Stomach (tissue), 9 donors: ENCODE data around the gene CAMK2A. TPM values are rescaled to one million over a fixed set of nuclear protein-coding genes. Genes with fewer than 3 reads are reported as not detected.

ENCODE experiments used
- DNase-seq, 2 donors: peaks; one replicate each; pipeline versions ENCODE4 v3.0.0 to v3.0.0-alpha.2; 2013 to 2019
- H3K27ac ChIP-seq, 5 donors: fragments of 200-600 bp in 4 of 5; sonication (generic) in 4 of 5; one replicate each; pipeline ENCODE4 v1.5.1; 2013 to 2019; ENCODE audit warnings: mild to moderate bottlenecking in 1 of 5, moderate library complexity in 1 of 5
- H3K27me3 ChIP-seq, 3 donors: fragments of 200-600 bp; sonication (generic); one replicate each; pipeline ENCODE4 v1.5.1; 2017 to 2019; ENCODE audit warnings: mixed run types in 1 of 3
- H3K36me3 ChIP-seq, 4 donors: fragments of 200-600 bp; sonication (generic); 1 replicate in 3 of 4; 2 replicates in 1 of 4; pipeline ENCODE4 v1.5.1; 2016 to 2019
- H3K4me1 ChIP-seq, 4 donors: fragments of 200-600 bp; sonication (generic); one replicate each; pipeline ENCODE4 v1.5.1; 2016 to 2019
- H3K4me3 ChIP-seq, 4 donors: fragments of 200-600 bp; sonication (generic) in 3 of 4; one replicate each; pipeline ENCODE4 v1.5.1; 2016 to 2019; ENCODE audit warnings: mild to moderate bottlenecking in 1 of 4
- H3K9me3 ChIP-seq, 4 donors: fragments of 200-600 bp; sonication (generic); one replicate each; pipeline ENCODE4 v1.5.1; 2016 to 2019
- EP300 ChIP-seq: sonication (generic); formaldehyde crosslinking; IDR thresholded peaks from one replicate; pipeline ENCODE4 v1.6.1; 2017; ENCODE audit warnings: antibody characterized with exemption
- POLR2A ChIP-seq, 4 donors: fragments of 450-650 bp; IDR thresholded peaks; one replicate each; pipeline ENCODE4 v1.6.1; 2016; ENCODE audit warnings: antibody characterized with exemption in 4 of 4, control low read depth in 2 of 4, mild to moderate bottlenecking in 1 of 4, moderate library complexity in 1 of 4
- POLR2AphosphoS5 ChIP-seq, 3 donors: sonication (generic); formaldehyde crosslinking; IDR thresholded peaks; one replicate each; pipeline ENCODE4 v1.6.1; 2016; ENCODE audit warnings: antibody characterized with exemption in 3 of 3
- WGBS, 5 donors: extraction: QIAGEN DNeasy Blood & Tissue Kit in 3 of 5; methylation state at CpG; one replicate each; pipeline versions ENCODE4 v1.1.5 to v1.1.7; 2013 to 2018; 5-methylcytosine and 5-hydroxymethylcytosine counted together
- intact Hi-C: fragments of 100-400 bp; cut with DNase I; formaldehyde crosslinking; loops from one replicate; pipeline ENCODE4 v1.15.1; 2023; ENCODE audit warnings: low total_unique reads
- polyA plus RNA-seq, 3 donors: library from polyadenylated mRNA; stranded (reverse); fragments of 200-250 nt; gene quantifications; one replicate each; pipeline ENCODE4 v1.2.3, GENCODE V29; 2013
- total RNA-seq, 5 donors: library from RNA; depleted of rRNA; stranded (reverse); fragments of >200 nt; gene quantifications; one replicate each; pipeline versions ENCODE4 v1.1.0 to v1.2.3, GENCODE V29; 2014 to 2016
- TF ChIP-seq, protein P1 (sequence below), 7 experiments: fragments of 450-650 bp in 4 of 7; fragments of 200-600 bp in 3 of 7; sonication (generic) in 3 of 7; IDR thresholded peaks; one replicate each; pipeline ENCODE4 v1.5.1; 2016 to 2019; ENCODE audit warnings: antibody characterized with exemption in 7 of 7, control low read depth in 2 of 7, mild to moderate bottlenecking in 1 of 7
- donor health status: healthy with polysubstance abuse.
- donor health status: Bipolar disorder and iron deficiency.
- donor health status: healthy.

Gene CAMK2A
- total and polyA plus RNA-seq, 8 donors: 0.06 to 18.3 (median 0.63) TPM; not detected in 2

GRCh38 chr5:150279330-150280020 lies 10.1 kb downstream of the CAMK2A start:
- H3K9me3 ChIP-seq: no peaks in the 10 kb centered on the region
- peak in 1 of 2 donors; percentile 72 for DNase-seq
- no peak overlapping the region for H3K27ac ChIP-seq
- peaks cover 0 to 11% (median 0%) of the 10 kb centered on the region in 3 donors for H3K27me3 ChIP-seq
- TF ChIP-seq, protein P1, sequence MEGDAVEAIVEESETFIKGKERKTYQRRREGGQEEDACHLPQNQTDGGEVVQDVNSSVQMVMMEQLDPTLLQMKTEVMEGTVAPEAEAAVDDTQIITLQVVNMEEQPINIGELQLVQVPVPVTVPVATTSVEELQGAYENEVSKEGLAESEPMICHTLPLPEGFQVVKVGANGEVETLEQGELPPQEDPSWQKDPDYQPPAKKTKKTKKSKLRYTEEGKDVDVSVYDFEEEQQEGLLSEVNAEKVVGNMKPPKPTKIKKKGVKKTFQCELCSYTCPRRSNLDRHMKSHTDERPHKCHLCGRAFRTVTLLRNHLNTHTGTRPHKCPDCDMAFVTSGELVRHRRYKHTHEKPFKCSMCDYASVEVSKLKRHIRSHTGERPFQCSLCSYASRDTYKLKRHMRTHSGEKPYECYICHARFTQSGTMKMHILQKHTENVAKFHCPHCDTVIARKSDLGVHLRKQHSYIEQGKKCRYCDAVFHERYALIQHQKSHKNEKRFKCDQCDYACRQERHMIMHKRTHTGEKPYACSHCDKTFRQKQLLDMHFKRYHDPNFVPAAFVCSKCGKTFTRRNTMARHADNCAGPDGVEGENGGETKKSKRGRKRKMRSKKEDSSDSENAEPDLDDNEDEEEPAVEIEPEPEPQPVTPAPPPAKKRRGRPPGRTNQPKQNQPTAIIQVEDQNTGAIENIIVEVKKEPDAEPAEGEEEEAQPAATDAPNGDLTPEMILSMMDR (IDR thresholded peaks at IDR 0.05): no peak
- TF ChIP-seq EP300: no peak
- TF ChIP-seq POLR2AphosphoS5 (IDR thresholded peaks at IDR 0.05): no peak
- TF ChIP-seq POLR2A (IDR thresholded peaks at IDR 0.05): no peak
- intact Hi-C loops: no loop called here
- WGBS, 5 donors: 65 to 86% (median 79%) methylated on average over 13 of the region's 13 CpGs
- no peaks in the 10 kb centered on the region for H3K36me3 ChIP-seq
- H3K4me3 ChIP-seq: no peak overlapping the region
- no peaks in the 10 kb centered on the region for H3K4me1 ChIP-seq

DNA sequence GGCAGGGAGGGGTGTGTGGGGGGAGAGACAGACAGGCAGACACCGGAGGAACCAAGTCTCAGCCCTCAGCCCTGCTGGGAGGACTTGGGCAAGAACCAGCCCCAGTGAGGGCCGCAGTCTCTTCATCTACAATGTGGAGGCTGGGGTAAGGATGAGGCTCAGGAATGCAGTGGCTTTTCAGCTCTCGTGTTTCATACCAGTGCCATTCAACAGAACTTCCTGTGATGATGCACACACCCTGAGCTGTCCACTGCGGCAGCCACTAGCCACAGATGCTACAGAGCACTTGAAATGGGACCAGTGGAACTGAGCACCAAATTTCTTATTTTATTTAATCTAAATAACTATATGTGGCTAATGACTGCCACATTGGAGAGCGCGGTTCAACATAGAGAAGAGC lies 10.7 kb downstream of the CAMK2A start:
- Histone ChIP-seq H3K27me3 (peaks cover 0 to 11% (median 0%) of the 10 kb centered on the region in 3 donors), H3K4me3 (no peak overlapping the region), H3K36me3 (no peaks in the 10 kb centered on the region), H3K27ac (no peak overlapping the region), H3K4me1 (no peaks in the 10 kb centered on the region), H3K9me3 (no peaks in the 10 kb centered on the region)
- no peak for TF ChIP-seq POLR2AphosphoS5 (IDR thresholded peaks at IDR 0.05)
- no peak for TF ChIP-seq EP300
- TF ChIP-seq POLR2A (IDR thresholded peaks at IDR 0.05): no peak
- TF ChIP-seq, protein P1 (IDR thresholded peaks at IDR 0.05): no peak
- no peak for DNase-seq
- intact Hi-C loops: no loop called here
- 81 to 97% (median 83%) methylated on average over 6 of the region's 6 CpGs for WGBS, 5 donors

GRCh38 chr5:150278046-150278730 lies 11.4 kb downstream of the CAMK2A start:
- no peak for DNase-seq
- H3K9me3 ChIP-seq: no peaks in the 10 kb centered on the region
- H3K4me3 ChIP-seq: no peak overlapping the region
- 60 to 68% (median 65%) methylated on average over 7 of the region's 7 CpGs for WGBS, 5 donors
- TF ChIP-seq EP300: no peak
- no peak for TF ChIP-seq POLR2A (IDR thresholded peaks at IDR 0.05)
- TF ChIP-seq, protein P1 (IDR thresholded peaks at IDR 0.05): no peak
- TF ChIP-seq POLR2AphosphoS5 (IDR thresholded peaks at IDR 0.05): no peak
- H3K4me1 ChIP-seq: no peaks in the 10 kb centered on the region
- peaks cover 0 to 11% (median 0%) of the 10 kb centered on the region in 3 donors for H3K27me3 ChIP-seq
- no peaks in the 10 kb centered on the region for H3K36me3 ChIP-seq
- intact Hi-C loops: no loop called here
- H3K27ac ChIP-seq: no peak overlapping the region

GRCh38 chr5:150277043-150277442 lies 12.5 kb downstream of the CAMK2A start:
- no peak for DNase-seq
- Histone ChIP-seq H3K4me3 (no peak overlapping the region), H3K27ac (no peak overlapping the region), H3K9me3 (no peaks in the 10 kb centered on the region), H3K36me3 (no peaks in the 10 kb centered on the region), H3K27me3 (peaks cover 0 to 11% (median 0%) of the 10 kb centered on the region in 3 donors), H3K4me1 (no peaks in the 10 kb centered on the region)
- intact Hi-C loops: no loop called here
- TF ChIP-seq POLR2A (IDR thresholded peaks at IDR 0.05) (no peak), EP300 (no peak), POLR2AphosphoS5 (IDR thresholded peaks at IDR 0.05) (no peak)
- TF ChIP-seq, protein P1 (IDR thresholded peaks at IDR 0.05): no peak
- 69 to 81% (median 79%) methylated on average over 4 of the region's 4 CpGs for WGBS, 5 donors
